H1 (cell line): Measurements from ENCODE around the gene CYTIP. TPM values are rescaled to one million over a fixed set of nuclear protein-coding genes. Genes with fewer than 3 reads are reported as not detected.

ENCODE experiments used
- CTCF ChIA-PET: fragments of 300-600 bp; sonication (Branson Sonifier 250); formaldehyde crosslinking; loops from one replicate; lab custom pipeline; 2021; ENCODE audit not compliant: partially characterized antibody; lab: Charles Lee
- POLR2A ChIA-PET: fragments of 300-600 bp; sonication (Branson Sonifier 250); formaldehyde crosslinking; loops from one replicate; lab custom pipeline; 2021; ENCODE audit warnings: inconsistent platforms; ENCODE audit not compliant: partially characterized antibody; lab: Charles Lee
- DNase-seq, 2 experiments: peaks; one replicate each; pipeline versions ENCODE4 v3.0.0 to v3.0.0-alpha.2; 2010 to 2022; ENCODE audit warnings: low spot score in 2 of 2, low read depth in 1 of 2, mixed read lengths in 1 of 2
- FAIRE-seq: peaks from 2 replicates; lab custom pipeline; 2011; peaks lifted over from hg19 to GRCh38; lab: Jason Lieb, UNC
- H2AFZ ChIP-seq: 2 replicates; pipeline ENCODE4 v1.8.1; 2012; ENCODE audit warnings: low read length, inconsistent platforms
- H2AK5ac ChIP-seq: 2 replicates; pipeline ENCODE4 v1.6.1; 2013; ENCODE audit warnings: low read depth, low read length
- H2BK120ac ChIP-seq: replicated peaks from 2 replicates; pipeline ENCODE3; 2013; ENCODE audit warnings: low read depth, low read length, inconsistent platforms
- H2BK12ac ChIP-seq: 2 replicates; pipeline ENCODE4 v1.6.1; 2013; ENCODE audit warnings: low read depth, low read length
- H2BK15ac ChIP-seq: 2 replicates; pipeline ENCODE4 v1.6.1; 2013; ENCODE audit warnings: low read length
- H2BK20ac ChIP-seq: 2 replicates; pipeline ENCODE4 v1.6.1; 2013; ENCODE audit warnings: low read length
- H2BK5ac ChIP-seq: 2 replicates; pipeline ENCODE4 v1.6.1; 2013; ENCODE audit warnings: low read depth, low read length
- H3K14ac ChIP-seq: 2 replicates; pipeline ENCODE4 v1.6.1; 2013; ENCODE audit warnings: inconsistent platforms; ENCODE audit not compliant: insufficient read length
- H3K18ac ChIP-seq: 2 replicates; pipeline ENCODE4 v1.6.1; 2013; ENCODE audit warnings: low read length; ENCODE audit errors: extremely low read depth
- H3K23ac ChIP-seq: 2 replicates; pipeline ENCODE4 v1.6.1; 2013; ENCODE audit warnings: inconsistent platforms; ENCODE audit not compliant: insufficient read length
- H3K23me2 ChIP-seq: 2 replicates; pipeline ENCODE4 v1.6.1; 2013; ENCODE audit warnings: low read depth, low read length
- H3K27ac ChIP-seq: 2 replicates; pipeline ENCODE4 v1.6.1; 2011; ENCODE audit warnings: low read depth, low read length, inconsistent platforms
- H3K27me3 ChIP-seq, 4 experiments: replicated peaks in 1 of 4; 1 replicate in 1 of 4; 2 replicates in 3 of 4; pipeline versions ENCODE4 v1.6.1 to v1.8.1; 2011 to 2013; ENCODE audit warnings: low read length in 3 of 4, mild to moderate bottlenecking in 3 of 4, inconsistent platforms in 2 of 4, mixed read lengths in 2 of 4, moderate library complexity in 1 of 4; ENCODE audit not compliant: control insufficient read depth in 3 of 4, insufficient read depth in 3 of 4; ENCODE audit errors: extremely low read depth in 1 of 4
- H3K36me3 ChIP-seq, 4 experiments: 2 replicates each; pipeline versions ENCODE4 v1.6.1 to v1.8.1; 2011 to 2013; ENCODE audit warnings: mild to moderate bottlenecking in 4 of 4, low read length in 3 of 4, moderate library complexity in 2 of 4, control low read depth in 1 of 4, inconsistent platforms in 1 of 4; ENCODE audit not compliant: insufficient read depth in 4 of 4, control insufficient read depth in 2 of 4
- H3K4ac ChIP-seq: replicated peaks from 2 replicates; pipeline ENCODE3; 2013; ENCODE audit warnings: low read length, low read depth, mixed read lengths, inconsistent platforms; ENCODE audit not compliant: insufficient read length
- H3K4me1 ChIP-seq, 4 experiments: replicated peaks in 1 of 4; 1 replicate in 1 of 4; 2 replicates in 3 of 4; pipeline versions ENCODE4 v1.6.1 to v1.8.1; 2011 to 2013; ENCODE audit warnings: low read length in 3 of 4, inconsistent platforms in 2 of 4, mixed read lengths in 1 of 4; ENCODE audit not compliant: insufficient read depth in 4 of 4, control insufficient read depth in 3 of 4
- H3K4me2 ChIP-seq, 2 experiments: 2 replicates each; pipeline versions ENCODE4 v1.6.1 to v1.8.1; 2011 to 2013; ENCODE audit warnings: low read depth in 2 of 2, low read length in 2 of 2, control low read depth in 1 of 2, inconsistent platforms in 1 of 2, mild to moderate bottlenecking in 1 of 2; ENCODE audit not compliant: insufficient read depth in 1 of 2
- H3K4me3 ChIP-seq, 4 experiments: fragments of 200-600, 300-600 bp in 1 of 4; sonication (generic), shearing (Covaris generic), sonication (Bioruptor Twin) in 1 of 4; 2 replicates each; pipeline versions ENCODE4 v1.5.1 to v1.8.1; 2011 to 2016; ENCODE audit warnings: low read length in 4 of 4, low read depth in 3 of 4, control low read depth in 2 of 4, inconsistent platforms in 2 of 4, mild to moderate bottlenecking in 2 of 4, mixed read lengths in 1 of 4, moderate library complexity in 1 of 4; ENCODE audit not compliant: insufficient read depth in 2 of 4; ENCODE audit errors: extremely low read depth in 1 of 4
- H3K56ac ChIP-seq: replicated peaks from 2 replicates; pipeline ENCODE3; 2013; ENCODE audit warnings: low read depth, mild to moderate bottlenecking, mixed read lengths, low read length, inconsistent platforms; ENCODE audit not compliant: insufficient read length
- H3K79me1 ChIP-seq: 2 replicates; pipeline ENCODE4 v1.6.1; 2013; ENCODE audit warnings: low read depth, low read length, control low read depth
- H3K79me2 ChIP-seq, 2 experiments: 2 replicates each; pipeline versions ENCODE4 v1.6.1 to v1.8.1; 2012 to 2013; ENCODE audit warnings: low read length in 2 of 2, mild to moderate bottlenecking in 2 of 2, inconsistent platforms in 1 of 2; ENCODE audit not compliant: insufficient read depth in 2 of 2, control insufficient read depth in 1 of 2
- H3K9ac ChIP-seq, 4 experiments: replicated peaks in 1 of 4; 1 replicate in 1 of 4; 2 replicates in 3 of 4; pipeline versions ENCODE4 v1.6.1 to v1.8.1; 2011 to 2013; ENCODE audit warnings: low read depth in 3 of 4, low read length in 3 of 4, control low read depth in 2 of 4, mild to moderate bottlenecking in 2 of 4, moderate library complexity in 2 of 4, inconsistent platforms in 1 of 4; ENCODE audit errors: extremely low read depth in 1 of 4
- H3K9me3 ChIP-seq, 2 experiments: 2 replicates each; pipeline versions ENCODE4 v1.6.1 to v1.8.1; 2012 to 2013; ENCODE audit warnings: mild to moderate bottlenecking in 2 of 2, moderate library complexity in 2 of 2, control low read depth in 1 of 2, inconsistent platforms in 1 of 2, low read depth in 1 of 2, low read length in 1 of 2, mixed read lengths in 1 of 2; ENCODE audit not compliant: insufficient read depth in 2 of 2
- H4K20me1 ChIP-seq, 2 experiments: replicated peaks in 1 of 2; 2 replicates each; pipeline versions ENCODE3 to v1.8.1; 2011 to 2013; ENCODE audit warnings: inconsistent platforms in 2 of 2, low read length in 2 of 2, mild to moderate bottlenecking in 1 of 2; ENCODE audit not compliant: insufficient read depth in 2 of 2, control insufficient read depth in 1 of 2
- H4K5ac ChIP-seq: 2 replicates; pipeline ENCODE4 v1.6.1; 2013; ENCODE audit warnings: low read length, low read depth, mixed read lengths, inconsistent platforms; ENCODE audit not compliant: insufficient read length
- H4K8ac ChIP-seq: 2 replicates; pipeline ENCODE4 v1.8.0; 2013; ENCODE audit warnings: mild to moderate bottlenecking, moderate library complexity, low read length, inconsistent platforms; ENCODE audit not compliant: insufficient read depth; ENCODE audit errors: extremely low read depth
- H4K91ac ChIP-seq: replicated peaks from 2 replicates; pipeline ENCODE3; 2013; ENCODE audit warnings: low read length, mixed read lengths, inconsistent platforms; ENCODE audit not compliant: insufficient read length
- FOSL1 ChIP-seq: IDR thresholded peaks from 2 replicates; pipeline ENCODE4 v1.6.1; 2011; ENCODE audit warnings: mild to moderate bottlenecking, low read depth, low read length, moderate library complexity; ENCODE audit not compliant: insufficient read depth
- NRF1 ChIP-seq: IDR thresholded peaks from 2 replicates; pipeline ENCODE4 v1.6.1; 2011; ENCODE audit warnings: mild to moderate bottlenecking, low read depth, low read length, improper control_type of control experiment
- ZNF274 ChIP-seq: IDR thresholded peaks from 2 replicates; pipeline ENCODE4 v1.7.0; 2012; ENCODE audit warnings: low read length, borderline replicate concordance; ENCODE audit errors: extremely low read depth
- WGBS, 2 experiments: shearing (Covaris generic) in 1 of 2; methylation state at CpG; one replicate each; pipeline versions ENCODE4 v1.1.6 to v1.1.7; 2013 to 2015; ENCODE audit warnings: low lambda C conversion rate in 2 of 2, mixed read lengths in 2 of 2, inconsistent platforms in 1 of 2, low coverage in 1 of 2, missing lambda C conversion rate in 1 of 2; ENCODE audit not compliant: insufficient replicate concordance in 2 of 2, insufficient coverage in 1 of 2, insufficient read length in 1 of 2; ENCODE audit errors: extremely low coverage in 1 of 2, missing lambda C conversion rate in 1 of 2; 5-methylcytosine and 5-hydroxymethylcytosine counted together
- polyA plus RNA-seq, 7 experiments: library from polyadenylated mRNA; depleted of rRNA in 3 of 7; stranded (reverse) in 5 of 7; unstranded in 2 of 7; fragments of >200 nt in 5 of 7; fragments of 200-250 nt in 2 of 7; gene quantifications; 1 replicate in 5 of 7; 2 replicates in 1 of 7; 4 replicates in 1 of 7; pipeline versions ENCODE4 v1.2.1 to v1.2.3, GENCODE V29; 2011 to 2013; ENCODE audit warnings: missing spikeins in 2 of 7, mixed read lengths in 2 of 7
- total RNA-seq: library from RNA; stranded (reverse); fragmentation: NEBNext Ultra II Directional; extraction: Animal tissue kit (Norgen Biotek cat#: 25700); gene quantifications from 2 replicates; pipeline ENCODE4 v1.2.1, GENCODE V29; 2021

Gene CYTIP
- total and polyA plus RNA-seq, 2 of the 8 experiments (the other 6 are each of a cell fraction or from before 2014, with no cell fraction given), result 0.12 TPM; not detected in 1

GRCh38 chr2:157432475-157433106 lies 11.3 kb downstream of the CYTIP start:
- TF ChIP-seq FOSL1 (no peak), ZNF274 (no peak), NRF1 (no peak)
- TF ChIP-seq, all 59 proteins: peak for 0
- no peak overlapping the region for H4K8ac ChIP-seq
- H2BK120ac ChIP-seq, result no peak overlapping the region
- H3K23me2 ChIP-seq, result no peaks in the 10 kb centered on the region; the same call in 1 of the 2 replicates
- H3K14ac ChIP-seq, result no peak overlapping the region
- no peak overlapping the region for H3K56ac ChIP-seq
- H3K18ac ChIP-seq, result no peak overlapping the region
- no peak overlapping the region for H4K5ac ChIP-seq
- no peak for DNase-seq
- H3K4me3 ChIP-seq, result no peak overlapping the region
- H3K4me2 ChIP-seq, result no peak overlapping the region
- 87% methylated on average over 2 of the region's 2 CpGs; no CpG with 5 or more reads in 1 of the 2 experiments for WGBS, 2 experiments
- no peak overlapping the region for H3K27ac ChIP-seq
- no peaks in the 10 kb centered on the region for H3K79me1 ChIP-seq
- H2BK15ac ChIP-seq, result no peak overlapping the region
- no peak overlapping the region for H3K23ac ChIP-seq
- ChIA-PET POLR2A (no interaction called here), CTCF (interaction anchor here (1.0 to 1.9 kb wide), 4 partner anchors 58 to 105 kb away, joined by 3 to 6 read pairs (median 3); no protein-coding TSS in a partner anchor)
- no peak for FAIRE-seq
- no peak overlapping the region for H2BK12ac ChIP-seq
- no peaks in the 10 kb centered on the region for H3K79me2 ChIP-seq
- no peak overlapping the region for H2BK5ac ChIP-seq
- H3K4ac ChIP-seq, result no peak overlapping the region
- no peaks in the 10 kb centered on the region for H4K20me1 ChIP-seq
- no peak overlapping the region for H4K91ac ChIP-seq
- H2AK5ac ChIP-seq, result no peak overlapping the region
- no peak overlapping the region for H2AFZ ChIP-seq
- H3K9ac ChIP-seq, result no peak overlapping the region
- no peaks in the 10 kb centered on the region for H3K27me3 ChIP-seq
- no peaks in the 10 kb centered on the region for H3K4me1 ChIP-seq
- no peak overlapping the region for H2BK20ac ChIP-seq
- H3K9me3 ChIP-seq, result no peaks in the 10 kb centered on the region
- no peaks in the 10 kb centered on the region for H3K36me3 ChIP-seq
